Measurements from ENCODE around the gene SPEM2. TPM values are rescaled to one million over a fixed set of nuclear protein-coding genes. Genes with fewer than 3 reads are reported as not detected.

The SPEM2 gene
- total and polyA plus RNA-seq, 2 of the 4 experiments (the other 2 are of a cell fraction): not detected

DNA sequence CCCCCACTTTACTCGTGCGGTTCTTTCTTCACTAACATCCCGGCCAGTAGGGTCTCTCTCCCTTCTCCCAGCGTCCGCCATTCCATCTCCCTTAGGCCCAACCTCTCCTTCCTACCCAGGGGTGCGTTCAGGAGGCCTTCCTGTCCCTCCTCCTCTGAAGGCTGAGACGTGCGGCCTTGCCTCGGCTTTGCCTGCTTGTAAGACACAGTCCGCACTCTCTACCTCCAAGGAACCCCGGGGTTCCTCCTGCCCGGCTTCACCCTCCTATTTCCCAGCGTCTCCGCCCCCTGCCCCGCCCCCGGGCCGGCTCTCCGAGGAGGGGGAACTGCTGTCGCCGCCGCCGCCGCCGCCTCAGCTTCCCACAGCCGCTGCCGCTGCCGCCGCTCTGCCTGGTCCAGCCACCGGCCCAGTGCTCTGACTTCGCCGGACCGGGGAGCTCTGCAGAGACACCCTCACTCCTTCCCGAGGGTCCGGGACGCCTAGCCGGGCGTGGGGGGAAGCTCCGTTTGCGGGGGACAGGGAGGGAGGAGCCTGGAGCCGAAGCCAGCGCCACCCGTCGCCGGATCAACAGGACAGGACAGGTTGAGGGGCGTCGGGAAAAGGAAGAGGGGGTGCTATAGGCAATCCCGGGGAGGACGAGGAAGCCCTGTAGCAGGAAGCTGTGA is 12.7 kb downstream of the SPEM2 start:
- Histone ChIP-seq H2BK15ac (ENCODE audit: low read depth, low read length) (no peak overlapping the region), H3K79me1 (ENCODE audit: low read depth in 1 of 2, low read length in 2 of 2) (peaks cover 0 to 2% of the 10 kb centered on the region in 2 experiments; a peak in 1 of 4 replicates), H3K14ac (replicated peaks; ENCODE audit: low read depth, low read length) (no peak overlapping the region), H2AK5ac (ENCODE audit: low read depth, low read length) (no peak overlapping the region), H3K36me3 (ENCODE audit: control insufficient read depth, insufficient read depth, low read length) (no peaks in the 10 kb centered on the region), H3K27me3 (ENCODE audit: control insufficient read depth, insufficient read depth, low read length) (peaks cover 34% of the 10 kb centered on the region), H3K4me1 (ENCODE audit: control insufficient read depth, insufficient read depth, low read length) (peaks cover 8% of the 10 kb centered on the region), H3K4me3 (ENCODE audit: insufficient read depth, low read depth, low read length) (peak overlapping the region; percentile 12; the same call in 1 of the 2 replicates), H3K56ac (ENCODE audit: extremely low read depth, insufficient read depth, low read length) (no peak overlapping the region), H3K9ac (ENCODE audit: low read depth, low read length) (no peak overlapping the region; the same call in 1 of the 2 replicates), H3K4ac (ENCODE audit: low read depth, low read length) (no peak overlapping the region), H3K9me3 (ENCODE audit: control insufficient read depth, insufficient read depth, low read length) (no peaks in the 10 kb centered on the region), H4K20me1 (ENCODE audit: insufficient read depth, low read length) (peaks cover 3% of the 10 kb centered on the region; the same call in 1 of the 2 replicates), H3K4me2 (ENCODE audit: low read depth, low read length) (no peak overlapping the region), H3K27ac (ENCODE audit: insufficient read depth, low read length) (no peak overlapping the region), H4K8ac (ENCODE audit: low read depth in 2 of 2, low read length in 2 of 2) (no peak overlapping the region), H3K18ac (ENCODE audit: low read depth, low read length) (no peak overlapping the region), H2AK9ac (replicated peaks; ENCODE audit: low read depth, low read length, poor library complexity) (peak overlapping the region; percentile 34), H4K91ac (ENCODE audit: insufficient read depth, low read depth, low read length) (no peak overlapping the region), H4K5ac (ENCODE audit: low read depth, low read length) (no peak overlapping the region), H2BK5ac (ENCODE audit: low read depth, low read length, poor library complexity, severe bottlenecking) (no peak overlapping the region), H2BK20ac (ENCODE audit: low read depth, low read length) (no peak overlapping the region), H3K9me1 (ENCODE audit: insufficient read depth, low read length) (no peaks in the 10 kb centered on the region), H3K23ac (ENCODE audit: low read depth, low read length) (no peak overlapping the region), H2AFZ (replicated peaks; ENCODE audit: low read length, poor library complexity) (peak overlapping the region; percentile 16), H2BK120ac (ENCODE audit: low read depth, low read length) (no peak overlapping the region)
- no TSS peak for BruUV-seq (replicated peaks)
- dilution Hi-C loops (cut with HindIII; ENCODE audit: low sequenced_read_pairs, unreplicated experiment): no loop called here
- POLR2A ChIA-PET (ENCODE audit: unreplicated experiment): no interaction called here
- intact Hi-C loops (cut with micrococcal nuclease): loop anchor here (1.0 to 5.0 kb wide), 4 partner anchors 33 to 123 kb away; partner anchors contain the start of genes KCTD11, SENP3 and TMEM256
- 24% methylated on average over 14 of the region's 48 CpGs; no CpG with 5 or more reads in 1 of the 2 experiments for WGBS, 2 experiments (ENCODE audit: extremely low coverage in 2 of 2, insufficient read length in 1 of 2)
- CTCF ChIA-PET: interaction anchor here (0.6 to 1.8 kb wide), 2 partner anchors 39 to 161 kb away, joined by 6 to 10 read pairs; no protein-coding TSS in a partner anchor
- no peak for ATAC-seq (ENCODE audit: low read depth)
- no peak for DNase-seq
- in situ Hi-C loops (cut with MboI; ENCODE audit: low sequenced_read_pairs): no loop called here
- TF ChIP-seq MXI1 (IDR thresholded peaks at IDR 0.05; ENCODE audit: borderline replicate concordance, low read depth, low read length) (no peak), CHD1 (IDR thresholded peaks at IDR 0.05; ENCODE audit: low read depth, low read length) (no peak), RCOR1 (IDR thresholded peaks at IDR 0.05; ENCODE audit: insufficient replicate concordance, low read length) (no peak), NFE2L2 (IDR thresholded peaks at IDR 0.05; ENCODE audit: low read depth, low read length) (no peak)
